IMR-90 (cell line): ENCODE results near the gene SIPA1L3. TPM values are rescaled to one million over a fixed set of nuclear protein-coding genes. Genes with fewer than 3 reads are reported as not detected.

Source experiments
- ATAC-seq: fragments of 200-7000 bp; cut with Tn5 transposase; 2 replicates; pipeline ENCODE4 v1.9.1; 2020; ENCODE audit warnings: low read depth, mild to moderate bottlenecking, moderate library complexity
- BruUV-seq: library from RNA; stranded (reverse); fragments of 400-500 nt; replicated peaks from 2 replicates; lab custom pipeline; 2021; lab: Mats Ljungman, UMichigan
- CTCF ChIA-PET: fragments of 300-600 bp; formaldehyde crosslinking; extraction: SDS; loops from one replicate; lab custom pipeline; 2021; ENCODE audit warnings: antibody characterized with exemption; lab: Yijun Ruan, JAX
- POLR2A ChIA-PET: fragments of 300-600 bp; sonication (Branson Sonifier 250); formaldehyde crosslinking; loops from one replicate; lab custom pipeline; 2022; ENCODE audit warnings: antibody characterized with exemption; ENCODE audit not compliant: unreplicated experiment; lab: Charles Lee
- DNase-seq: peaks from one replicate; pipeline ENCODE4 v3.0.0; 2013
- H2AFZ ChIP-seq: replicated peaks from 2 replicates; pipeline ENCODE3; 2013; ENCODE audit warnings: low read length, mild to moderate bottlenecking; ENCODE audit not compliant: poor library complexity
- H2AK5ac ChIP-seq: 2 replicates; pipeline ENCODE4 v1.6.1; 2013; ENCODE audit warnings: low read depth, low read length, inconsistent platforms
- H2AK9ac ChIP-seq: replicated peaks from 2 replicates; pipeline ENCODE3; 2013; ENCODE audit warnings: mild to moderate bottlenecking, low read depth, low read length, moderate library complexity; ENCODE audit not compliant: poor library complexity
- H2BK120ac ChIP-seq: 2 replicates; pipeline ENCODE4 v1.6.1; 2013; ENCODE audit warnings: low read depth, low read length, inconsistent platforms
- H2BK15ac ChIP-seq: 3 replicates; pipeline ENCODE4 v1.6.1; 2013; ENCODE audit warnings: low read depth, low read length, inconsistent platforms
- H2BK20ac ChIP-seq: 2 replicates; pipeline ENCODE4 v1.6.1; 2013; ENCODE audit warnings: low read depth, mild to moderate bottlenecking, inconsistent platforms, low read length, moderate library complexity
- H2BK5ac ChIP-seq: 2 replicates; pipeline ENCODE4 v1.6.1; 2013; ENCODE audit warnings: mild to moderate bottlenecking, low read depth, low read length, inconsistent platforms; ENCODE audit not compliant: poor library complexity, severe bottlenecking
- H3K14ac ChIP-seq: replicated peaks from 2 replicates; pipeline ENCODE4 v1.6.1; 2013; ENCODE audit warnings: low read depth, low read length, inconsistent platforms
- H3K18ac ChIP-seq: 2 replicates; pipeline ENCODE4 v1.6.1; 2013; ENCODE audit warnings: low read depth, low read length, control low read depth
- H3K23ac ChIP-seq: 2 replicates; pipeline ENCODE4 v1.6.1; 2013; ENCODE audit warnings: low read depth, low read length, inconsistent platforms
- H3K27ac ChIP-seq: 2 replicates; pipeline ENCODE4 v1.5.1; 2013; ENCODE audit warnings: mild to moderate bottlenecking, control low read depth, low read length; ENCODE audit not compliant: insufficient read depth
- H3K27me3 ChIP-seq: 2 replicates; pipeline ENCODE4 v1.6.1; 2013; ENCODE audit warnings: low read length; ENCODE audit not compliant: control insufficient read depth, insufficient read depth
- H3K36me3 ChIP-seq: 2 replicates; pipeline ENCODE4 v1.6.1; 2013; ENCODE audit warnings: low read length, mixed read lengths; ENCODE audit not compliant: control insufficient read depth, insufficient read depth
- H3K4ac ChIP-seq: 2 replicates; pipeline ENCODE4 v1.6.1; 2013; ENCODE audit warnings: low read depth, low read length, inconsistent platforms
- H3K4me1 ChIP-seq: 2 replicates; pipeline ENCODE4 v1.6.1; 2013; ENCODE audit warnings: low read length, mixed read lengths; ENCODE audit not compliant: control insufficient read depth, insufficient read depth
- H3K4me2 ChIP-seq: 2 replicates; pipeline ENCODE4 v1.6.1; 2013; ENCODE audit warnings: low read depth, mild to moderate bottlenecking, control low read depth, low read length, moderate library complexity
- H3K4me3 ChIP-seq: 2 replicates; pipeline ENCODE4 v1.5.1; 2013; ENCODE audit warnings: low read depth, mild to moderate bottlenecking, control low read depth, low read length, moderate library complexity; ENCODE audit not compliant: insufficient read depth
- H3K56ac ChIP-seq: 2 replicates; pipeline ENCODE4 v1.6.1; 2013; ENCODE audit warnings: low read length, inconsistent platforms; ENCODE audit not compliant: insufficient read depth; ENCODE audit errors: extremely low read depth
- H3K79me1 ChIP-seq, 2 experiments: 2 replicates each; pipeline ENCODE4 v1.6.1; 2013; ENCODE audit warnings: low read length in 2 of 2, inconsistent platforms in 1 of 2, low read depth in 1 of 2
- H3K9ac ChIP-seq: 2 replicates; pipeline ENCODE4 v1.6.1; 2013; ENCODE audit warnings: low read depth, low read length, control low read depth
- H3K9me1 ChIP-seq: 2 replicates; pipeline ENCODE4 v1.6.1; 2013; ENCODE audit warnings: low read length, inconsistent platforms; ENCODE audit not compliant: insufficient read depth
- H3K9me3 ChIP-seq: 2 replicates; pipeline ENCODE4 v1.6.1; 2013; ENCODE audit warnings: low read length; ENCODE audit not compliant: control insufficient read depth, insufficient read depth
- H4K20me1 ChIP-seq: 2 replicates; pipeline ENCODE4 v1.6.1; 2013; ENCODE audit warnings: low read length, inconsistent platforms; ENCODE audit not compliant: insufficient read depth
- H4K5ac ChIP-seq: 2 replicates; pipeline ENCODE4 v1.6.1; 2013; ENCODE audit warnings: mild to moderate bottlenecking, low read depth, low read length, control low read depth
- H4K8ac ChIP-seq, 2 experiments: 2 replicates each; pipeline ENCODE4 v1.6.1; 2013; ENCODE audit warnings: low read depth in 2 of 2, low read length in 2 of 2, control low read depth in 1 of 2, inconsistent platforms in 1 of 2
- H4K91ac ChIP-seq: 2 replicates; pipeline ENCODE4 v1.6.1; 2013; ENCODE audit warnings: low read depth, low read length, inconsistent platforms; ENCODE audit not compliant: insufficient read depth
- BHLHE40 ChIP-seq: fragments of 150-350 bp; IDR thresholded peaks from 2 replicates; pipeline ENCODE4 v1.6.1; 2016; ENCODE audit warnings: mild to moderate bottlenecking, low read depth, low read length
- CEBPB ChIP-seq: IDR thresholded peaks from 2 replicates; pipeline ENCODE4 v1.6.1; 2012; ENCODE audit warnings: low read depth, low read length, improper control_type of control experiment
- CHD1 ChIP-seq: IDR thresholded peaks from 2 replicates; pipeline ENCODE4 v1.6.1; 2012; ENCODE audit warnings: low read depth, low read length, improper control_type of control experiment
- MAZ ChIP-seq: IDR thresholded peaks from 2 replicates; pipeline ENCODE4 v1.6.1; 2012; ENCODE audit warnings: low read depth, mild to moderate bottlenecking, low read length, improper control_type of control experiment, moderate library complexity, borderline replicate concordance
- MXI1 ChIP-seq: IDR thresholded peaks from 2 replicates; pipeline ENCODE4 v1.6.1; 2012; ENCODE audit warnings: low read depth, mild to moderate bottlenecking, low read length, moderate library complexity, borderline replicate concordance
- NFE2L2 ChIP-seq: fragments of 150-350 bp; IDR thresholded peaks from 2 replicates; pipeline ENCODE4 v1.6.1; 2016; ENCODE audit warnings: low read depth, mild to moderate bottlenecking, low read length
- POLR2A ChIP-seq: IDR thresholded peaks from 2 replicates; pipeline ENCODE4 v1.6.1; 2012; ENCODE audit warnings: mild to moderate bottlenecking, low read depth, low read length
- RAD21 ChIP-seq: IDR thresholded peaks from 2 replicates; pipeline ENCODE4 v1.6.1; 2012; ENCODE audit warnings: low read length, improper control_type of control experiment
- RFX5 ChIP-seq: IDR thresholded peaks from 2 replicates; pipeline ENCODE4 v1.8.0; 2012; ENCODE audit warnings: low read depth, mild to moderate bottlenecking, low read length, moderate library complexity
- SMC3 ChIP-seq: fragments of 150-350 bp; IDR thresholded peaks from 2 replicates; pipeline ENCODE4 v1.6.1; 2016; ENCODE audit warnings: low read depth, mild to moderate bottlenecking, antibody characterized with exemption, low read length, moderate library complexity
- USF2 ChIP-seq: fragments of 150-350 bp; IDR thresholded peaks from 2 replicates; pipeline ENCODE4 v1.6.1; 2017; ENCODE audit warnings: mild to moderate bottlenecking, antibody characterized with exemption, low read length, low read depth
- WGBS, 2 experiments: methylation state at CpG; one replicate each; pipeline versions ENCODE4 v1.1.5 to v1.1.7; 2013; ENCODE audit warnings: missing lambda C conversion rate in 2 of 2; ENCODE audit not compliant: insufficient read length in 1 of 2; ENCODE audit errors: extremely low coverage in 2 of 2; 5-methylcytosine and 5-hydroxymethylcytosine counted together
- dilution Hi-C: fragments of 300-500 bp; cut with HindIII; formaldehyde crosslinking; loops from one replicate; pipeline ENCODE4 v1.14.3; 2018; ENCODE audit warnings: low sequenced_read_pairs; ENCODE audit not compliant: unreplicated experiment
- in situ Hi-C: fragments of 300-500 bp; cut with MboI; formaldehyde crosslinking; loops from 3 replicates; pipeline ENCODE4 v1.14.3; 2019; ENCODE audit warnings: low sequenced_read_pairs, inconsistent platforms, mixed read lengths
- intact Hi-C: fragments of 100-400 bp; cut with micrococcal nuclease; formaldehyde crosslinking; loops from 2 replicates; pipeline ENCODE4 v1.10.0; 2022
- polyA plus RNA-seq, 3 experiments: library from polyadenylated mRNA; depleted of rRNA; stranded (reverse); fragments of >200 nt; gene quantifications; 2 replicates each; pipeline ENCODE4 v1.2.3, GENCODE V29; 2012; ENCODE audit warnings: low replicate concordance in 1 of 3
- total RNA-seq: library from RNA; depleted of rRNA; stranded (reverse); fragments of >200 nt; gene quantifications from 2 replicates; pipeline ENCODE4 v1.2.3, GENCODE V29; 2012

The SIPA1L3 gene
- total and polyA plus RNA-seq, 2 of the 4 experiments (the other 2 are of a cell fraction) = 4.1 to 9.4 TPM

GRCh38 chr19:37969695-37970094 lies 62.7 kb downstream of the SIPA1L3 start:
- Histone ChIP-seq H3K56ac (no peak overlapping the region), H2AFZ (no peak overlapping the region), H3K36me3 (peaks cover 3% of the 10 kb centered on the region; the same call in 1 of the 2 replicates), H3K27me3 (no peaks in the 10 kb centered on the region), H2AK9ac (no peak overlapping the region), H3K4me2 (no peak overlapping the region), H2BK20ac (no peak overlapping the region), H2BK15ac (no peak overlapping the region), H3K23ac (no peak overlapping the region; the same call in 1 of the 2 replicates), H3K9me3 (peaks cover 6% of the 10 kb centered on the region), H4K5ac (no peak overlapping the region), H3K9ac (no peak overlapping the region), H3K18ac (no peak overlapping the region), H4K8ac (no peak overlapping the region; a peak in 1 of 4 replicates), H3K4ac (no peak overlapping the region), H4K20me1 (no peaks in the 10 kb centered on the region), H3K79me1 (peaks cover 43 to 84% of the 10 kb centered on the region in 2 experiments), H3K4me1 (peaks cover 10% of the 10 kb centered on the region), H2AK5ac (no peak overlapping the region), H2BK120ac (no peak overlapping the region), H3K9me1 (peaks cover 12% of the 10 kb centered on the region), H3K4me3 (no peak overlapping the region), H3K14ac (peak overlapping the region; percentile 28; the same call in 1 of the 2 replicates), H4K91ac (no peak overlapping the region), H2BK5ac (no peak overlapping the region), H3K27ac (no peak overlapping the region)
- in situ Hi-C loops (no loop called here), dilution Hi-C loops (no loop called here), intact Hi-C loops (no loop called here)
- CTCF ChIA-PET = no interaction called here
- WGBS, 2 experiments = 0% methylated on average over 1 of the region's 5 CpGs; no CpG with 5 or more reads in 1 of the 2 experiments
- DNase-seq = no peak
- no peak for ATAC-seq
- POLR2A ChIA-PET = no interaction called here
- TF ChIP-seq RFX5 (no peak), POLR2A (no peak), CHD1 (no peak), MXI1 (no peak), NFE2L2 (no peak), MAZ (no peak), BHLHE40 (no peak), SMC3 (no peak), RAD21 (no peak), CEBPB (no peak), USF2 (no peak)
- BruUV-seq = no TSS peak
